Panc1 (cell line): Measurements from ENCODE around the gene OR8I2.
"Not testable (repeated sequence)": the region's sequence is repeated elsewhere in the genome, so short reads cannot be mapped to it uniquely, and the experiment has no call there.

Experiments
- CTCF ChIP-seq: fragments of 450-650 bp; IDR thresholded peaks from 2 replicates; pipeline ENCODE4 v1.5.1; 2017; ENCODE audit warnings: mild to moderate bottlenecking
- POLR2AphosphoS5 ChIP-seq: IDR thresholded peaks from 2 replicates; pipeline ENCODE4 v1.6.1; 2012; ENCODE audit warnings: mild to moderate bottlenecking, low read depth, low read length, moderate library complexity

DNA sequence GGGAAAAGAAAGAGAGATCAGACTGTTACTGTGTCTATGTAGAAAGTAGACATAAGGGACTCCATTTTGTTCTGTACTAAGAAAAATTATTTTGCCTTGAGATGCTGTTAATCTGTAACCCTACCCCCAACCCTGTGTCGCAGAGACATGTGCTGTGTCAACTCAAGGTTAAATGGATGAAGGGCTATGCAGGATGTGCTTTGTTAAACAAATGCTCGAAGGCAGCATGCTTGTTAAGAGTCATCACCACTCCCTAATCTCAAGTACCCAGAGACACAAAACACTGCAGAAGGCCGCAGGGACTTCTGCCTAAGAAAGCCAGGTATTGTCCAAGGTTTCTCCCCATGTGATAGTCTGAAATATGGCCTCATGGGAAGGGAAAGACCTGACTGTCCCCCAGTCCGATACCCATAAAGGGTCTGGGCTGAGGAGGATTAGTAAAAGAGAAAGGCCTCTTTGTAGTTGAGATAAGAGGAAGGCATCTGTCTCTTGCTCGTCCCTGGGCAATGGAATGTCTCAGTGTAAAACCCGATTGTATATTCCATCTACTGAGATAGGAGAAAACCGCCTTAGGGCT, 35.4 kb upstream of the OR8I2 start:
- TF ChIP-seq CTCF, POLR2AphosphoS5: not testable (repeated sequence)
